HepG2 (cell line): Measurements from ENCODE around the gene CARMIL3. TPM values are rescaled to one million over a fixed set of nuclear protein-coding genes. Genes with fewer than 3 reads are reported as not detected.

Source experiments
- ATAC-seq: fragments of 200-7000 bp; cut with Tn5 transposase; 3 replicates; pipeline ENCODE4 v1.9.1; 2020; ENCODE audit warnings: mild to moderate bottlenecking, moderate library complexity
- BruUV-seq: library from RNA; stranded (reverse); fragments of 400-500 nt; replicated peaks from 2 replicates; lab custom pipeline; 2021; lab: Mats Ljungman, UMichigan
- CTCF ChIA-PET: fragments of 300-600 bp; formaldehyde crosslinking; extraction: SDS; loops from one replicate; lab custom pipeline; 2021; ENCODE audit warnings: low total read pairs, inconsistent platforms, low intra/inter-chr PET ratio; lab: Yijun Ruan, JAX
- POLR2A ChIA-PET: fragments of 350-600 bp; sonication (Branson Sonifier 250); formaldehyde crosslinking; loops from one replicate; lab custom pipeline; 2020; ENCODE audit warnings: antibody characterized with exemption, inconsistent platforms; lab: Yijun Ruan, JAX
- DNase-seq: peaks from one replicate; pipeline ENCODE4 v3.0.0-alpha.2; 2015; ENCODE audit warnings: low spot score
- FAIRE-seq: peaks from 3 replicates; lab custom pipeline; 2011; peaks lifted over from hg19 to GRCh38; lab: Jason Lieb, UNC
- H2AFZ ChIP-seq: one replicate; pipeline ENCODE4 v1.6.1; 2011; ENCODE audit warnings: low read length, inconsistent platforms
- H3K27ac ChIP-seq: fragments of 300-600 bp; 3 replicates; pipeline ENCODE4 v1.8.0; 2011; ENCODE audit warnings: mixed run types, mild to moderate bottlenecking, mixed read lengths, low read length, inconsistent platforms; ENCODE audit not compliant: insufficient read depth; ENCODE audit errors: extremely low read length
- H3K27me3 ChIP-seq, 2 experiments: fragments of 200-600 bp in 1 of 2; 2 replicates in 1 of 2; 3 replicates in 1 of 2; pipeline versions ENCODE4 v1.6.0 to v1.8.0; 2011; ENCODE audit warnings: low read length in 2 of 2, mild to moderate bottlenecking in 2 of 2, moderate library complexity in 2 of 2, inconsistent platforms in 1 of 2; ENCODE audit not compliant: insufficient read depth in 2 of 2, control insufficient read depth in 1 of 2
- H3K36me3 ChIP-seq, 2 experiments: fragments of 200-600 bp in 1 of 2; replicated peaks in 1 of 2; 2 replicates in 1 of 2; 3 replicates in 1 of 2; pipeline versions ENCODE4 v1.5.1 to v1.8.0; 2011; ENCODE audit warnings: low read length in 2 of 2, inconsistent platforms in 1 of 2; ENCODE audit not compliant: insufficient read depth in 2 of 2, control insufficient read depth in 1 of 2
- H3K4me1 ChIP-seq: 2 replicates; pipeline ENCODE4 v1.5.1; 2012; ENCODE audit warnings: low read length, inconsistent platforms; ENCODE audit not compliant: insufficient read depth
- H3K4me2 ChIP-seq: 2 replicates; pipeline ENCODE4 v1.6.0; 2011; ENCODE audit warnings: low read depth, low read length, inconsistent platforms
- H3K4me3 ChIP-seq, 3 experiments: fragments of 200-600 bp in 1 of 3; sonication (generic), shearing (Covaris generic) in 1 of 3; replicated peaks in 1 of 3; 2 replicates each; pipeline ENCODE4 v1.5.1; 2011 to 2016; ENCODE audit warnings: low read length in 3 of 3, inconsistent platforms in 2 of 3, low read depth in 2 of 3, mild to moderate bottlenecking in 2 of 3, control low read depth in 1 of 3, mixed read lengths in 1 of 3; ENCODE audit not compliant: insufficient read depth in 1 of 3
- H3K79me2 ChIP-seq: one replicate; pipeline ENCODE4 v1.6.1; 2011; ENCODE audit warnings: low read length, inconsistent platforms; ENCODE audit not compliant: insufficient read depth
- H3K9ac ChIP-seq: 2 replicates; pipeline ENCODE4 v1.6.0; 2011; ENCODE audit warnings: mild to moderate bottlenecking, low read depth, low read length, inconsistent platforms; ENCODE audit not compliant: insufficient read depth
- H3K9me3 ChIP-seq: 2 replicates; pipeline ENCODE4 v1.5.1; 2012; ENCODE audit warnings: mild to moderate bottlenecking, low read length
- H4K20me1 ChIP-seq: 2 replicates; pipeline ENCODE4 v1.6.0; 2011; ENCODE audit warnings: inconsistent platforms, mild to moderate bottlenecking, low read length, moderate library complexity; ENCODE audit not compliant: insufficient read depth
- HIVEP1 ChIP-seq: sonication (generic); formaldehyde crosslinking; IDR thresholded peaks from 2 replicates; pipeline ENCODE4 v1.4.0; 2020; ENCODE audit warnings: mild to moderate bottlenecking, missing genetic modification reagents
- MTA1 ChIP-seq: sonication (generic); formaldehyde crosslinking; IDR thresholded peaks from 2 replicates; pipeline ENCODE4 v1.4.0; 2020; ENCODE audit warnings: missing genetic modification reagents, mild to moderate bottlenecking, borderline replicate concordance
- NFKB2 ChIP-seq: sonication (generic); formaldehyde crosslinking; IDR thresholded peaks from 2 replicates; pipeline ENCODE4 v1.4.0; 2020; ENCODE audit warnings: missing genetic modification reagents, borderline replicate concordance
- RFX1 ChIP-seq: fragments of 450-650 bp; IDR thresholded peaks from 2 replicates; pipeline ENCODE4 v1.6.1; 2017
- WGBS: methylation state at CpG from one replicate; pipeline ENCODE4 v1.1.6; 2017; ENCODE audit warnings: low lambda C conversion rate; 5-methylcytosine and 5-hydroxymethylcytosine counted together
- in situ Hi-C: cut with HindIII; loops from 2 replicates; pipeline ENCODE4 v1.10.0; 2017; ENCODE audit warnings: low pct_unique_long_range_greater_than_20kb; ENCODE audit not compliant: extremely low pct_ligation_motif_present
- intact Hi-C: fragments of 100-400 bp; cut with micrococcal nuclease; formaldehyde crosslinking; loops from one replicate; pipeline ENCODE4 v1.10.0; 2022; ENCODE audit not compliant: unreplicated experiment
- polyA plus RNA-seq, 8 experiments: library from polyadenylated mRNA; depleted of rRNA in 3 of 8; stranded (reverse) in 7 of 8; unstranded in 1 of 8; fragments of >200 nt; fragmentation: Illumina TruSeq in 4 of 8; extraction: Trizol in 4 of 8; gene quantifications; 2 replicates each; pipeline versions ENCODE4 v1.2.1 to v1.2.3, GENCODE V29; 2011 to 2016; ENCODE audit warnings: low read depth in 4 of 8, missing spikeins in 1 of 8, mixed read lengths in 1 of 8; ENCODE audit not compliant: insufficient read depth in 1 of 8
- total RNA-seq, 5 experiments: library from RNA; depleted of rRNA; stranded (reverse); fragments of >200 nt; fragmentation: Illumina TruSeq; extraction: Trizol; gene quantifications; 2 replicates each; pipeline ENCODE4 v1.2.3, GENCODE V29; 2016; ENCODE audit warnings: low read depth in 1 of 5
- TF ChIP-seq, protein P1 (sequence below): sonication (generic); formaldehyde crosslinking; IDR thresholded peaks from 2 replicates; pipeline ENCODE4 v1.4.0; 2020; ENCODE audit warnings: mild to moderate bottlenecking, missing genetic modification reagents
- TF ChIP-seq, protein P2 (sequence below): sonication (generic); formaldehyde crosslinking; conservative IDR thresholded peaks from 2 replicates; pipeline ENCODE4 v1.4.0; 2020; ENCODE audit warnings: missing genetic modification reagents
- TF ChIP-seq, protein P3 (sequence below): sonication (generic); formaldehyde crosslinking; IDR thresholded peaks from 2 replicates; pipeline ENCODE4 v1.8.1; 2023; ENCODE audit warnings: mild to moderate bottlenecking, missing genetic modification reagents, borderline replicate concordance

CARMIL3 gene
- total and polyA plus RNA-seq, 2 of the 13 experiments (the other 11 are each of a cell fraction or from before 2014, with no cell fraction given), result 0.27 to 0.55 TPM

DNA sequence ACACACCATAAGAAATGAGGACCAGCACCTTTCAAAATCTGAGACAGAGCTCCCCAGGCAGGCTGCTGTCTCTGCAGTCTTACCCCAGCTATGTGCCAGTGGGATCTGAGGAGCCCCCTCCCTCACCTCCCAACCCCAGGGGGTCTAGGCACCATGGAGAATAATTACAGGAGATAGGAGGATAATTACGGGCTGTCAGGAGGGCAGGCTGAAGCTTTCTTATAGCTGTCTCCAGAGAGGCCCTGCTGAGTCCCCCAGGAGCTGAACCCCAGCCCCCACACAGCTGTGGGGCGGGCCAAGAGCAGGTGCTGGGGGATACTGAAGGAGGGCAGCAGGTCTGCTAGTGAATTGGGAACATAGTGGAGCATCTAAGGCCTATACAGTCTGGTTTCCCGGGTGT lies 26.3 kb downstream of the CARMIL3 start (continued):
- TF ChIP-seq, protein P1, sequence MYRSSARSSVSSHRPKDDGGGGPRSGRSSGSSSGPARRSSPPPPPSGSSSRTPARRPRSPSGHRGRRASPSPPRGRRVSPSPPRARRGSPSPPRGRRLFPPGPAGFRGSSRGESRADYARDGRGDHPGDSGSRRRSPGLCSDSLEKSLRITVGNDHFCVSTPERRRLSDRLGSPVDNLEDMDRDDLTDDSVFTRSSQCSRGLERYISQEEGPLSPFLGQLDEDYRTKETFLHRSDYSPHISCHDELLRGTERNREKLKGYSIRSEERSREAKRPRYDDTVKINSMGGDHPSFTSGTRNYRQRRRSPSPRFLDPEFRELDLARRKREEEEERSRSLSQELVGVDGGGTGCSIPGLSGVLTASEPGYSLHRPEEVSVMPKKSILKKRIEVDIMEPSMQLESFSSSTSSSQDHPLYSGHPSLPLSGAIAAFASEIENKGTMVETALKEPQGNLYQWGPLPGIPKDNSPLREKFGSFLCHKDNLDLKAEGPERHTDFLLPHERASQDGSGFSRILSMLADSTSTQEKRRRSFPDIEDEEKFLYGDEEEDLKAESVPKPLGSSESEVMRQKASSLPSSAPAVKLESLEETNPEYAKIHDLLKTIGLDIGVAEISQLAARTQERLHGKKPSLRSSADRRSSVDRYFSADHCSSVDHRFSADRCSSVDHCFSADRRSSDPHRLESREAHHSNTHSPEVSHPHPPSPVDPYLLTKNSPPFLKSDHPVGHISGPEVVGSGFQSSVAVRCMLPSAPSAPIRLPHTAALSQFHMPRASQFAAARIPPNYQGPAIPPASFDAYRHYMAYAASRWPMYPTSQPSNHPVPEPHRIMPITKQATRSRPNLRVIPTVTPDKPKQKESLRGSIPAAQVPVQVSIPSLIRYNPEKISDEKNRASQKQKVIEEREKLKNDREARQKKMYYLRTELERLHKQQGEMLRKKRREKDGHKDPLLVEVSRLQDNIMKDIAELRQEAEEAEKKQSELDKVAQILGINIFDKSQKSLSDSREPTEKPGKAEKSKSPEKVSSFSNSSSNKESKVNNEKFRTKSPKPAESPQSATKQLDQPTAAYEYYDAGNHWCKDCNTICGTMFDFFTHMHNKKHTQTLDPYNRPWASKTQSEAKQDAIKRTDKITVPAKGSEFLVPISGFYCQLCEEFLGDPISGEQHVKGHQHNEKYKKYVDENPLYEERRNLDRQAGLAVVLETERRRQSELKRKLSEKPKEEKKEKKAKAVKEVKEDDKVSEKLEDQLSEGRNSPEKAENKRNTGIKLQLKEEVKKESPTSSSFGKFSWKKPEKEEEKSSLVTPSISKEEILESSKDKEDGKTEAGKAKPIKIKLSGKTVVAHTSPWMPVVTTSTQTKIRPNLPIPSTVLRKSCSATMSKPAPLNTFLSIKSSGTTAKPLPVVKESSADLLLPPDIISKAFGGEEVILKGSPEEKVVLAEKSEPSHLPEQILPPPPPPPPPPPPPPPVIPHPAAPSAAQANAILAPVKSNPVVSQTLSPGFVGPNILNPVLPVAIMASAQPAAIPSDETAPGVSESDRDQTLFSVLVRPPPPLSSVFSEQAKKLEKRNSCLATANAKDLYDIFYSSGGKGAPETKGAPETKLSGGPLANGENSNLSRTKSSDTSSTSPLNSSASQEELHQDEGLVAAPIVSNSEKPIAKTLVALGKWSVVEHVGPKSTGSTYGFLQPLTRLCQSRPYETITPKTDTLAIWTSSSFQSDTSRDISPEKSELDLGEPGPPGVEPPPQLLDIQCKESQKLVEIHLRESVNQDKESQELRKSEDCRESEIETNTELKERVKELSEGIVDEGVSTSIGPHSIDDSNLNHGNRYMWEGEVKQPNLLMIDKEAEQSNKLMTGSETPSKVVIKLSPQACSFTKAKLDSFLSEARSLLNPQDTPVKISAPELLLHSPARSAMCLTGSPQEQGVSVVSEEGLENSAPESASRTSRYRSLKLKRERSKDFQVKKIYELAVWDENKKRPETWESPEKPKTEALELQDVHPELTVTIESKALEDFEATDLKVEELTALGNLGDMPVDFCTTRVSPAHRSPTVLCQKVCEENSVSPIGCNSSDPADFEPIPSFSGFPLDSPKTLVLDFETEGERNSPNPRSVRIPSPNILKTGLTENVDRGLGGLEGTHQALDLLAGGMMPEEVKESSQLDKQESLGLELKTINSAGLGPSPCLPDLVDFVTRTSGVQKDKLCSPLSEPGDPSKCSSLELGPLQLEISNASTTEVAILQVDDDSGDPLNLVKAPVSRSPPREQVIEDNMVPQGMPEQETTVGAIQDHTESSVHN (CRISPR knock-in tag), result no peak

DNA sequence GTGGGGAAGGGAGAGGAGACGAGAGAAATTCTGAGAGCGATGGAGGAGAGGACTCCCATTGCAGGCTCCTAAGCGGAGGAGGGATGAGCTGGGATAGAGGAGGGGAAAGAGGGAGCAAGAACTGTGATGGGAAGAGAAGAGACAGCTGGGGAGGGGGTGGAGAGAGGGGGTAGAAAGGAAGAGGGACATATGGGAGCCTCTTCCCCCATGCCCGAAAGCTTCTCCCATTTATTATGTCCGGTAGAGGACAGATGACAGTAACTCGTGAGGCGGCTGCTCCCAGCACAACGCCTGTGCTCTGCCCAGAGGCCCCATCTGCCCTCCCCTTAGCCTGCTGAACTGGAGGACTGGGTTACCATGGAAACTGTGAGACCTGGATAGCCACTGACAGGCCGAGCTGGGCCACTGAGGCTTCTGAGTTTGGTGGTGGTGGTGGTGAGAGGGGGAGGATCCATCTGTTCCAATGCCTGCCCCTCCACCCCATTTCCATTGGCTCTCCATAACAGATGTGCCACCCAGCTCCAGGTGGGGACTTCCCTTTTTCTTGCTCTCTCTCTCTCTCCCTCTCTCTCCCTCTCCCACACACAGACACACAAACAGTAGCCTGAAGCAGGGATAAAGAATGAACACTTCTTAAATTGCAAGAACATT lies 27.8 kb downstream of the CARMIL3 start:
- no TSS peak for BruUV-seq
- intact Hi-C loops, result no loop called here
- Histone ChIP-seq H3K27ac (no peak overlapping the region), H3K79me2 (no peaks in the 10 kb centered on the region), H3K9ac (no peak overlapping the region), H4K20me1 (no peaks in the 10 kb centered on the region), H2AFZ (no peak overlapping the region), H3K4me2 (no peak overlapping the region), H3K4me1 (peaks cover 37% of the 10 kb centered on the region), H3K27me3 (peaks cover 17 to 72% of the 10 kb centered on the region in 2 experiments), H3K36me3 (no peaks in the 10 kb centered on the region), H3K9me3 (no peaks in the 10 kb centered on the region), H3K4me3 (no peak overlapping the region)
- in situ Hi-C loops, result no loop called here
- no peak for DNase-seq
- ChIA-PET CTCF (no interaction called here), POLR2A (interaction anchor here (1.0 to 4.9 kb wide), 8 partner anchors 15 to 133 kb away, joined by 3 to 131 read pairs (median 9); partner anchors contain the start of genes CARMIL3, CHMP4A, DCAF11 and EMC9)
- no peak for ATAC-seq
- WGBS, result 52% methylated on average over 9 of the region's 9 CpGs
- TF ChIP-seq, protein P2, sequence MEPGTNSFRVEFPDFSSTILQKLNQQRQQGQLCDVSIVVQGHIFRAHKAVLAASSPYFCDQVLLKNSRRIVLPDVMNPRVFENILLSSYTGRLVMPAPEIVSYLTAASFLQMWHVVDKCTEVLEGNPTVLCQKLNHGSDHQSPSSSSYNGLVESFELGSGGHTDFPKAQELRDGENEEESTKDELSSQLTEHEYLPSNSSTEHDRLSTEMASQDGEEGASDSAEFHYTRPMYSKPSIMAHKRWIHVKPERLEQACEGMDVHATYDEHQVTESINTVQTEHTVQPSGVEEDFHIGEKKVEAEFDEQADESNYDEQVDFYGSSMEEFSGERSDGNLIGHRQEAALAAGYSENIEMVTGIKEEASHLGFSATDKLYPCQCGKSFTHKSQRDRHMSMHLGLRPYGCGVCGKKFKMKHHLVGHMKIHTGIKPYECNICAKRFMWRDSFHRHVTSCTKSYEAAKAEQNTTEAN (CRISPR knock-in tag), result no peak
- 0 out of 2 replicates have a peak, but pooled peaks have one; percentile 7 for TF ChIP-seq NFKB2 (CRISPR knock-in tag)
- TF ChIP-seq MTA1 (CRISPR knock-in tag), result no peak
- TF ChIP-seq, protein P3, sequence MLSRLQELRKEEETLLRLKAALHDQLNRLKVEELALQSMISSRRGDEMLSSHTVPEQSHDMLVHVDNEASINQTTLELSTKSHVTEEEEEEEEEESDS (CRISPR knock-in tag), result no peak
- TF ChIP-seq RFX1, result peak; percentile 42; the same call in 1 of the 2 replicates
- 0 out of 2 replicates have a peak, but pooled peaks have one; percentile 6 for TF ChIP-seq HIVEP1
- FAIRE-seq, result no peak
